Colonic mucosa (tissue), 4 donors: ENCODE measurements around the gene NUDT13. TPM values are rescaled to one million over a fixed set of nuclear protein-coding genes. Genes with fewer than 3 reads are reported as not detected.

Experiments used
- DNase-seq: peaks from one replicate; pipeline ENCODE4 v3.0.0-alpha.2; 2020
- H3K27ac ChIP-seq: fragments of 200-600 bp; one replicate; pipeline ENCODE4 v1.8.0; 2021
- H3K27me3 ChIP-seq: fragments of 200-600 bp; one replicate; pipeline ENCODE4 v1.8.0; 2021
- H3K36me3 ChIP-seq: fragments of 200-600 bp; one replicate; pipeline ENCODE4 v1.8.0; 2021
- H3K4me1 ChIP-seq: fragments of 200-600 bp; one replicate; pipeline ENCODE4 v1.8.0; 2021; ENCODE audit warnings: mild to moderate bottlenecking
- H3K4me3 ChIP-seq: fragments of 200-600 bp; one replicate; pipeline ENCODE4 v1.8.0; 2021
- H3K9ac ChIP-seq, 2 donors: one replicate each; pipeline ENCODE4 v1.7.0; 2013; ENCODE audit warnings: control low read depth in 2 of 2, low read depth in 2 of 2, low read length in 2 of 2
- H3K9me3 ChIP-seq: fragments of 200-600 bp; one replicate; pipeline ENCODE4 v1.8.0; 2021
- CTCF ChIP-seq: fragments of 200-600 bp; IDR thresholded peaks from one replicate; pipeline ENCODE4 v1.8.0; 2022; ENCODE audit warnings: antibody characterized with exemption, mild to moderate bottlenecking
- intact Hi-C: fragments of 100-400 bp; cut with DNase I; formaldehyde crosslinking; loops from one replicate; pipeline ENCODE4 v1.14.1; 2022
- total RNA-seq, 2 donors: library from RNA; stranded (reverse); fragmentation: NEBNext Ultra II Directional in 1 of 2; extraction: Animal tissue kit (Norgen Biotek cat#: 25700) in 1 of 2; gene quantifications; one replicate each; pipeline ENCODE4 v1.2.1, GENCODE V29; 2021
- donor health status: healthy.
- donor health status: DM: no; HTN: no; CAD: no.
- donor health status: DM: no; HTN: no; CAD: no.

Gene NUDT13
- total RNA-seq, 2 donors from 2014 or later, result 1.8 to 1.9 TPM

GRCh38 chr10:73166972-73167371 is 56.7 kb downstream of the NUDT13 start:
- intact Hi-C loops, result loop anchor here (5.0 kb wide), 1 partner anchor 70 kb away; the partner anchor contains the start of gene P4HA1
- Histone ChIP-seq H3K9ac (peak overlapping the region in 1 of 2 donors; percentile 94), H3K4me3 (peak overlapping the region; percentile 66)

GRCh38 chr10:73167458-73167782 is 57.2 kb downstream of the NUDT13 start:
- Histone ChIP-seq H3K27me3 (no peaks in the 10 kb centered on the region), H3K9ac (peak overlapping the region; percentile 93 to 94), H3K27ac (peak overlapping the region; percentile 88), H3K9me3 (no peaks in the 10 kb centered on the region), H3K36me3 (no peaks in the 10 kb centered on the region), H3K4me1 (no peaks in the 10 kb centered on the region), H3K4me3 (peak overlapping the region; percentile 66)
- no peak for DNase-seq
- no peak for TF ChIP-seq CTCF
- intact Hi-C loops, result loop anchor here (5.0 kb wide), 1 partner anchor 70 kb away; the partner anchor contains the start of gene P4HA1

More at GRCh38 chr10:73166972-73167371, 56.7 kb downstream of the NUDT13 start:
- no peaks in the 10 kb centered on the region for H3K4me1 ChIP-seq
- H3K27me3 ChIP-seq, result no peaks in the 10 kb centered on the region
- H3K27ac ChIP-seq, result no peak overlapping the region
- H3K9me3 ChIP-seq, result no peaks in the 10 kb centered on the region
- TF ChIP-seq CTCF, result no peak
- H3K36me3 ChIP-seq, result no peaks in the 10 kb centered on the region
- DNase-seq, result no peak

GRCh38 chr10:73167783-73168464 is 57.7 kb downstream of the NUDT13 start, which contains the start of the genes ECD and FAM149B1:
Gene ECD (minus strand): TSS chr10:73168008. CDS start chr10:73163937, 4,071 bp downstream.
Gene FAM149B1 (plus strand): TSS chr10:73168119. CDS start chr10:73168340, 221 bp downstream.
- intact Hi-C loops, result loop anchor here (5.0 kb wide), 1 partner anchor 71 kb away; the partner anchor contains the start of gene P4HA1
- peak within 1 kb of the TSS; percentile 66 for H3K4me3 ChIP-seq
- H3K9me3 ChIP-seq, result no peaks in the 10 kb centered on the region
- peak within 1 kb of the TSS; percentile 93 to 94 for H3K9ac ChIP-seq
- H3K4me1 ChIP-seq, result no peaks in the 10 kb centered on the region
- no peaks in the 10 kb centered on the region for H3K36me3 ChIP-seq
- H3K27me3 ChIP-seq, result no peaks in the 10 kb centered on the region
- TF ChIP-seq CTCF, result no peak
- peak; percentile 96 for DNase-seq
- H3K27ac ChIP-seq, result peak within 1 kb of the TSS; percentile 88

- H3K4me1 ChIP-seq, result no peaks in the 10 kb centered on the region
- no peaks in the 10 kb centered on the region for H3K27me3 ChIP-seq
- H3K36me3 ChIP-seq, result no peaks in the 10 kb centered on the region
- peak overlapping the region; percentile 66 for H3K4me3 ChIP-seq
- peak overlapping the region; percentile 93 to 94 for H3K9ac ChIP-seq
- H3K27ac ChIP-seq, result peak overlapping the region; percentile 88
- no peak for DNase-seq
- TF ChIP-seq CTCF, result no peak
- no peaks in the 10 kb centered on the region for H3K9me3 ChIP-seq
- intact Hi-C loops, result loop anchor here (5.0 kb wide), 1 partner anchor 71 kb away; the partner anchor contains the start of gene P4HA1
Observed at GRCh38 chr10:73168465-73168803, 58.2 kb downstream of the NUDT13 start.

- Histone ChIP-seq H3K27ac (no peak overlapping the region), H3K27me3 (no peaks in the 10 kb centered on the region), H3K9me3 (no peaks in the 10 kb centered on the region), H3K36me3 (no peaks in the 10 kb centered on the region), H3K4me3 (no peak overlapping the region), H3K9ac (no peak overlapping the region), H3K4me1 (no peaks in the 10 kb centered on the region)
- TF ChIP-seq CTCF, result no peak
- intact Hi-C loops, result loop anchor here (5.0 kb wide), 1 partner anchor 72 kb away; the partner anchor contains the start of gene P4HA1
- DNase-seq, result no peak
Observed at GRCh38 chr10:73169320-73169719, 59.1 kb downstream of the NUDT13 start.
